ENCODE measurements around the gene RAB40B.
"Not testable (repeated sequence)": the region's sequence is repeated elsewhere in the genome, so short reads cannot be mapped to it uniquely, and the experiment has no call there.

RAB40B gene, protein sequence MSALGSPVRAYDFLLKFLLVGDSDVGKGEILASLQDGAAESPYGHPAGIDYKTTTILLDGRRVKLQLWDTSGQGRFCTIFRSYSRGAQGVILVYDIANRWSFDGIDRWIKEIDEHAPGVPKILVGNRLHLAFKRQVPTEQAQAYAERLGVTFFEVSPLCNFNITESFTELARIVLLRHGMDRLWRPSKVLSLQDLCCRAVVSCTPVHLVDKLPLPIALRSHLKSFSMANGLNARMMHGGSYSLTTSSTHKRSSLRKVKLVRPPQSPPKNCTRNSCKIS

DNA sequence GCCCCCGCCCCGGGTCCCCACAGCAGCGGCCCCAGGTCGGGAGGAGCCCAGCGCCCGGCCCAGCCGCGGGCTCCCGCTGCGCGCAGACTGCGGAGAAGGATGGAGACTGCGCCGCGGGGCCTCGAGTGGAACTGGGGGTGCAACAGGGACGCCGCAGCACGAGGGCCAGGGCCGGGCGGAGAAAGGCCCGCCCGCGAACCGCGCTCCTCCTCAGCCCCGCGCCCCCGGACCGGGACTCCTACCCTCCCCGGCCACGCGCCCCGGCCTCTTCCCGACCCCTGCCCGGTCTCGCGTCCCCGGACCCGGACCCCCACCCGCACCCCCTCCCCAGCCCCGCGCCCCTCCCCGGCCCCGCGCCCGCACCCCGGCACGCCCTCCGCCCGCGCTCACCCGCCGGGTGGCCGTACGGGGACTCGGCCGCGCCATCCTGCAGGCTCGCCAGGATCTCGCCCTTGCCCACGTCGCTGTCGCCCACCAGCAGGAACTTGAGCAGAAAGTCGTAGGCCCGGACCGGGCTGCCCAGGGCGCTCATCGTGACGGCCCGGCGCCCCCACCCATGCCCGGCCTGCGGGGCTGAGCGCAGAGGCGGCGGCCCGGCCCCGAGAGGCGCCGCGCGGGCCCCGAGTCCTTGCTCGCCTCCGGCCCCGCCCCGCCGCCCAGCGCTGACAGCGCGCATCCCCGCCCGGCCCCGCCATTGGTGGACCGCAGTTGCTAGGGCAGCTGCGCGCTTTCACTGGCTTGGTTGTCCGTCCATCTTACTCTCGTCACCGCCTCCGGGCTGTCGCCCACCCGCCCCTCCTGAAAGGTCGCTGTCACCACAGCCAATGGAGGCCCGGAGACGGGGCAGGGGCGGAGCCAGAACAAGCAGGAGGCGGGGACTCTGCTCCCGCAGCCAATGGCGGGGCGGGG is at the start of gene RAB40B:
TSS of gene RAB40B (minus strand) at position 634 of the 909 bp plus-strand sequence. CDS start at position 532, 102 bp downstream.
- DNase-seq, result peak; percentile 71

DNA sequence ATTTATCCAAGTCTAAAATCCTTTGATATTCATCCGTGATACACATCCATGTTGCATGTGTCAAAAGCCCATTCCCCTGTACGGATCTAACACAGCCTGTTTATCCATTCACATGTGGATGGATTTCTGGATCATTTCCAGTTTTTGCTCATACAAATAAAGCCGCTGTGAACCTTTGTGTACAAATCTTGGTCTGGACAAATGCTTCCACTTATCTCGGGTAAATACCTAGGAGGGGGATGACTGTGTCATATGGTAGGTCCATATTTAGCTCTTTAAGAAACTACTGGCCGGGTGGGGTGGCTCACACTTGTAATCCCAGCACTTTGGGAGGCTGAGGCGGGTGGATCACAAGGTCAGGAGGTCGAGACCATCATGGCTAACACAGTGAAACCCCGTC is 47.0 kb upstream of the RAB40B start:
- no peak for DNase-seq

DNA sequence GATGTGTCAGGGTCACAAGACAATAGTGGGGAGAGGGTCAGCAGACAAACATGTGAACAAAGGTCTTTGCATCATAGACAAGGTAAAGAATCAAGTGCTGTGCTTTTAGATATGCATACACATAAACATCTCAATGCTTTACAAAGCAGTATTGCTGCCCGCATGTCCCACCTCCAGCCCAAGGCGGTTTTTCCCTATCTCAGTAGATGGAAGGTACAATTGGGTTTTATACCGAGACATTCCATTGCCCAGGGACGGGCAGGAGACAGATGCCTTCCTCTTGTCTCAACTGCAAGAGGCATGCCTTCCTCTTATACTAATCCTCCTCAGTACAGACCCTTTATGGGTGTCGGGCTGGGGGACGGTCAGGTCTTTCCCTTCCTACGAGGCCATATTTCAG is 46.2 kb upstream of the RAB40B start:
- not testable (repeated sequence) for DNase-seq

DNA sequence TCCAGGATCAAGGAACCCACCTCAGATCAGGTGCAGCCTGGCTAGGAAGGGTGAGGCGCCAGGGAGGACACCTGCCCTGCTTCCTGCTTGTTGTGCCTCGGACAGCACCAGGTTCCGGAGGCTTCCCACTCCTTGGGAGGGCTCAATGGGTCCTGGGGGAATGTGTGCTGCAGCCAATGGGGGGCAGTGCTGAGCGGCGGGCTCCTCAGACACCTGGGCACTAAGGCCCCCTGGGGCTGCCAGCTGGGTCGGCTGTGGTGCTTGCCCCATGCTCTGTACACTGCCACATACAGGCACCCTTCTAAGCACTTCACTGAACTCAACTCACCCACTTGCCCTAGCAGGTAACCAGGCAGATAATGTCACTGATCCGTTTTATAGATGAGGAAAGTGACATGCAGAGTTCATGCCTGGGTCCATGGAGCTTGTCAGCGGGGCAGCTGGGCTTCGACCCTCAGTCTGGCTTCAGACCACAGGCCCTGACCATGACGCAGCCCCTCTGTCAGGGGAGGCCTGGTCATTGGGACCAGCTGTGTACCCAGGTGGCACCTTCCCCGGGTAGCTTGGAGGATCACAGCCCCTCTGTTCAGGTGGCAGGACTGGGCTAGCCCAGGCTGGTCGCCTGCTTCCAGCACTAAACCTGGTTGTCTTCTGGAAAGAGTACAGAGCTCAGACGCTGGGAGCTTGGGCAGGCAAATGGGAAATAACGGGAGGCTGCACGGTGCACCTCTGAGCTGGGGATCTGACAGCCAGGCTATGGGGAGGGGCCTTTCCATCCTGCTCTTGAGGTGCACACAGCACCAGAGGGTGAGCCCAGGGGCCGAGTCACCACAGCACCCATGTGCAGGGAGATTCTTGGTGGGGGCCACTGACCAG is 45.1 kb upstream of the RAB40B start:
- no peak for DNase-seq

DNA sequence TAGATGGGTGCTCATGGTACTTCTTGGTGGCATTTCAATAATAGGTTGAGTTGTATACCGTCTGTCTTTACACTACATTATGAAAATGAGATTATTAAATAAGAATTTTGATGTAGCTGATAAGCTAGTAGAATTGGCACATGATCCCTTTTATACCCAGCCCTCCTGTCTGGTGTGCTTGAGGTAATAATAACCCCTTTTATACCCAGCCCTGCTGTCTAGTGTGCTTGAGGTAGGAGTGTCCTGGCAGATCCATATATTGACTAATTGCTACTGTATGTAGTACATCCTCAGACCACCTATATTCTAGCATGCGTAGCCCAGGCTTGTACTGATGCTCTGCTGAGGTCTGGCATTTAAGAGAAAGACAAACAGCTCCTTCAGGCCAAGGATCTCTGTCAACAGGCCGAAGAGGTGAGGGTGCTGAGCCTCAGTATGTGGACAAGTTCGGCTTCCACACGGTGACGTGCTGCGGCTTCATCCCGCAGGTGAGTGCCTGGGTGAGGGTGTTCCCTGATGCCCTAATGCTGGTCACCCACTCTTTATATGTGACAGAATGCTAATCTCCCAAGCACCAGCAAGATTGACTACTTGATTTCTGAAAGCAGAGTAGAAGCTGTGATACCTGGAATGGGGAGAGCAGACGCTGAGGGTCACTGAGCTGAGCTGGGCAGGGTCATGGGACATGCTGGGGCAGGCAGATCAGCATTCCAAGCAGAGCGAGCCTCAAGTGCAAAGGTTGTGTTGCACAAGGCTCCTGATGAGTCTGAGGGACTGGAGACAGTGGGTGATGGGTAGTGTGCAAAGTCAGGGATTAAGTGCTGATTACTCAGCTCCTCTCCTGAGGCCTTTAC is 42.6 kb upstream of the RAB40B start:
- no peak for DNase-seq

DNA sequence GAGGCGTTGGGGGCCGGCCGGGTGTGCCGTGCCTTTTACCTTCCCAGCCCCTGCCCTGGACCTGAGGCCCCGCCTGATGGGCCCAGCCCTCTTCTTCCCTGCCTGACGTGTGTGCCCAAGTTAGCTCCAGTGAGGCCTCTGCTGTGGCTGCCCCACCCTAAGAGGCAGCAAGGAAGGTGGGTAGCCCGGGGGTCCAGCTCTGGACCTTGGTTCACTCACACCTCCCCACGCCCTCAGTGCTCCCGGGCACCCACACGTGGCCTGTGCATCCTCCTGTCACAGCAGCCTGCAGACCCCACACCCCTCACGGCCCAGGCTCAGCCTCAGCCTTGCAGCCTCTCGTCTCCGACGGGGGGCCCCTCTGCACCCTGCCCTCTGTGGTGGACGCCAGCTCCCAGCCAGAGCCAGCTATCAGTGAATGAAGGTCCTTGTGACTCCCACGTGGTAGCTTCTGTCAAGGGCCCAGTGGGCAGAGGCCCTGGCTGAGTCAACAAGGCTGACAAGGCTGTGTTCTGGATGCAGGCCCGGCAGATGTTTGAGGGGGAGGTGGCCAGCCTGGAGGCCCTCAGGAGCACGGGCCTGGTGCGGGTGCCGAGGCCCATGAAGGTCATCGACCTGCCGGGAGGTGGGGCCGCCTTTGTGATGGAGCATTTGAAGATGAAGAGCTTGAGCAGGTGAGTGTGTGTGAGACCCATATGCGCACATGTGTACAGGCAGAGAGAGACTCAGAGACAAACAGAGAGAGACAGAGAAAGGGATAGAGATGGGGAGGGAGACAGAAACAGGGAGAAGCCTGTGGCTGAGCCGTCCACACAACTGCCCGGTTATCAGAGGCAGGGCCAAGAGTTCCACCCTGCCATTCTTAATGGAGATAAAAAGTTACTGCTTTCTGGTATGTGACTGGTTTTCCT is 39.7 kb upstream of the RAB40B start:
- no peak for DNase-seq

DNA sequence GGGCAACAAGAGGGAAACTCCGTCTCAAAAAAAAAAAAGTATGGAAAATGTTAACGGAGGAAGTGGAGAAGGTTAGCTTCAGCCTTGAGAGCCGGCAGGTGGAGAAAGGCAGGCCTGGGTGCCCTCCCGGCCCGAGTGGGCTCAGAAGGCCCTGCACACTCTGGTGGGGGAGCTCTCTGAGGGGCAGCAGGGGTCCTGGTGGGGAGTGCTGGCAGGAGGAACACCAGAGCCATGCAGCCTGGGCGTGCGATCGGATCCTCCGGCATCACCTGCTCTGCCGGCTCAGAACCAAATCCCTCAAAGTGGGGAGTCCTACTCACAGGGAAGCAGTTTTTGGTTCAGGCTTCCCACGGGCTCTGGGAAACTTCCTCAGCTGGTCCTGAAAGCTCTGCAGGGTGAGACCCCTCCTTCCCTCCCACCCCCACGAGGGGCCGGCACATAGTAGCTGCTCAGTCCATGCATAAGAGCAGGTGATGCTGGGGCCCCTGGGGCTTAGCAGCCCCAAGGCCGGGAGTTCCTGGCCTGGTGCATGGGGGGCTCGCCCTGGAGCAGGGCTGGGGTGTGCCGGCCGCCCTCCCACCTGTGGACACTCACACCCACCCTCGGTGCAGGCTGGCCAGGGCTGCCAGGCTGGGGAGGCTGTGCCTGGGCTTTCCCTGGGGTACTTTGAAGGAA is 38.1 kb upstream of the RAB40B start:
- DNase-seq, result no peak

DNA sequence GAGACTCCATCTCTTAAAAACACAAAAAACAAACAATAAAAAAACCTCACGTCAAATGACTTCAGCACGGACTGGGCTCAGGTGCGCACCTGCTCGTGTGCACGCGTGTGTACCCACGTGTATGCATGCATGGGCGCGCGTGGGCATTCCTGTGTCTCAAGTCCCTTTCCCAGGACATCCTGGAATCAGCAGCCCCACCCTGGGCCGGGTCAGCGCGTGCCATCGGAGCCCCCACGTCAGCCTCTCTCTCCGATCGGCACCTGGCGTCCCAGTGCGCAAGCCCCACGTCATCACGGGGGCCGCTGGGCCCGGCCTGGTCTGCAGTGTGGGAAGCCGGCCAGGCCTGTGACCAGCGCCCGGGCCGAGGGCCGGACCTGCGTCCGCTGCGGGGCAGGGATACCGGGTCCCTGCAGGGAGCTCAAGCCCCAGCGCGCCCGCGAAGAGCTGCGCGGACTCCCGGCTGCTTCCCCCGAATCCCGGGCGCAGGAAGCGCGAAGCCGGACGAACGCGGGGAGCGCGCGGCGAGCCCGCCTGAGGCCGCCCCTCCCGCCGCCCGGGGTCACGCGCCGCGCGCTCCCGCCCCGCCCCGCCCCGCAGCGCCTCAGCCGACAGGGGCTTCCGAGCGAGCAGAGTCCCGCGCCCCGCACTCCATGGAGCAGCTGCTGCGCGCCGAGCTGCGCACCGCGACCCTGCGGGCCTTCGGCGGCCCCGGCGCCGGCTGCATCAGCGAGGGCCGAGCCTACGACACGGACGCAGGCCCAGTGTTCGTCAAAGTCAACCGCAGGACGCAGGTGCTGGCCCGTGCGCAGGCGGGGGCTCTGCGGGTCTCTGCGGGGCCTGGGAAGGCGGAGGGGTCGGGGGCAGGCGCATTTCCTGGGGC is 36.7 kb upstream of the RAB40B start, which contains the start of gene FN3K:
TSS of gene FN3K (plus strand) at position 629 of the 880 bp plus-strand sequence. CDS start at position 651, 22 bp downstream.
- DNase-seq, result peak; percentile 11

DNA sequence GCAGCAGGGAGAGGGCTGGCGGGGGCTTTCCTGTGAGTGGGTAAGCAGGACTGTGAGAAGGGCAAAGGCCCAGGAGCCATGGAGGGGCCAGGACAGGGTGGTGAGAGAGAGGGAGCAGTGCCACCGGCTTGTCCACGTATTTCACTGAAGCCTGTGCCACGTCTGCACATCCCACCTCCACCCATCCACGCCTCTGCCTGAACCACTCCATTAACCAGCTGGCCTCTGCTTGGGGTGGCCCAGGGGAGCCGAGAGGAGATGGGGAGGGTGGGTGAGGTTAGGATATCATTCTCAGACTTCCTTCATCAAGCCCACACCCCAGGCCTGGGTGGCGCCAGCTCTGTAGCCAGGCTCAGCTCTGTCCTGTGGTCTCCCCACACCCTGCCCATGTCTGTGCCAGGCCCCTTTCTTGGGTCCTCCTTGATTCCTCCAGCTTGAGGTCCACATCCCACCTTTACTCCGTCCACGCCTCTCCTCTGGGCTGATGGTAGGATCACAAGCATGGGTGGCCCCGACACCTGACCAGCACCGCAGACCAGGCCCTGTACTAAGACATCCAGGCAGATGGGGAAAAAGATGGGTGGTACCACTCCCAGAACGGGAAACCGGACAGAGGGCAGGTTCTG is 33.7 kb upstream of the RAB40B start:
- DNase-seq, result no peak

DNA sequence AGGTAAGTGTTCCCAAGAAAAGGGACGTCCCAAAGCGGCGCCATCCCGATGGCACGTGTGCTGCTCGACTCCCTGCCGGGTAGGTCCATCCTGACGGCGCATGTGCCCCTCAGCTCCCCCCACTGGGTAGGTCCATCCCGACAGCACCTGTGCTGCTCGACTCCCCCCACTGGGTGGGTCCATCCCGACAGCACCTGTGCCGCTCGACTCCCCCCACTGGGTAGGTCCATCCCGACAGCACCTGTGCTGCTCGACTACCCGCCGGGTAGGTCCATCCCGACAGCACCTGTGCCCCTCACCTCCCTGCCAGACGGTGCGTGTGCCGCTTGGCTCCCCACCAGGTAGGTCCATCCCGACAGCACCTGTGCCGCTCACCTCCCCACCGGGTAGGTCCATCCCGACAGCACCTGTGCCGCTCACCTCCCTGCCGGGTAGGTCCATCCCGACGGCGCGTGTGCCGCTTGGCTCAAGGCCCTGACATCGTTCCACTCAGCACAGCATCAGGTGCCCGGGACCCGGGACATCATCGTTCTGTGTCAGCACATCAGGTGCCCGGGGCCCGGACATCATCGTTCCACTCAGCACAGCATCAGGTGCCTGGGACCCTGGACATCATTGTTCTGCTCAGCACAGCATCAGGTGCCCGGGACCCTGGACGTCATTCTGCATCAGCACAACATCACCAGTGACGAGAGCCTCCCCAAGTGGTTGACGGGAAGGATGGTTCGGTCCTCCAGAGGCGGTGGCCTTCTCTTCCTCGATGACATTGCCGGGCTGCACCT is 31.2 kb upstream of the RAB40B start:
- no peak for DNase-seq

DNA sequence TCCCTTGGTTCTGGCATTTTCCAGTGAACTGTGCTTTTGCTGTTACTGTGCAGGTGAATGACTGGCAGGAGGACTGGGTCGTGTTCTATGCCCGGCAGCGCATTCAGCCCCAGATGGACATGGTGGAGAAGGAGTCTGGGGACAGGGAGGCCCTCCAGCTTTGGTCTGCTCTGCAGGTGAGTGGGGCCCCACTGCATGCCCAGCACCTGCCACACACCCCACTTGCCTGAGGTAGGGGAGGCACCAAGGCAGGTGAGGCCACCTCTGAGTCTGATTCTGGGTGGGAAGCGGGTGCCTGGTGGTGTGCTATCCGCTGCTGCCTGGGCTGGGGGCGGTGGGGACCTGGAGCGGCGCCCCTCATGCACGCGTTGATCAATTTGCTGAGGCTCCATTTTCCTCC is 27.9 kb upstream of the RAB40B start:
- DNase-seq, result no peak

DNA sequence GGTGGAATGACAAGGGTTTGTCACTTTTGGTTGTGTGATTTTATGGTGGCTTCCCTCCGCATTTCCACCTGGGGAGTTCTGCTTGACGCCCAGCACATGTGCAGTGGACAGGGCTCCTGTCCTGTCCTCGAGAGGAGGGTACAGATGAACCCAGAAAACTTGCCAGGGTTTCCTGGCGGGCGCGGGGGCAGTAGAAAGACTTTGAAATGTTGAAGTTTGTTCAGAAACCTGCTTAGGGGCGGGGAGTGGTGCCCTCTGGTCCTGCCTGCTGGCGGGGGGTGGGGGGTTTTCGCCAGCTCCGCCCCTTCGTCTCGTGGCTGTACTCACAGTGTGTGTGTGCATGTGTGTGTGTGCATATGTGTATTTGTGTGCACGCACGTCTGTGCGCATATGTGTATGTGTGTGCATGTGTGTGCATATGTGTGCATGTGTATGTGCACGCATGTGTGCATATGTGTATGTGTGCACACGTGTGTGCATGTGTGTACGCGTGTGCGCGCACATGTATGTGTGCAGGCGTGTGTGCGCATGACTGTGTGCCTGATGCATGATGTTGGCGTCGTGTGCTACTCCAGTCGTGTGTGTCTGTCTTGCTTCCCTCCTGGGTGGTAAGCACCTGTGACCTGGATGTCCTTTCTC is 24.8 kb upstream of the RAB40B start:
- no peak for DNase-seq

DNA sequence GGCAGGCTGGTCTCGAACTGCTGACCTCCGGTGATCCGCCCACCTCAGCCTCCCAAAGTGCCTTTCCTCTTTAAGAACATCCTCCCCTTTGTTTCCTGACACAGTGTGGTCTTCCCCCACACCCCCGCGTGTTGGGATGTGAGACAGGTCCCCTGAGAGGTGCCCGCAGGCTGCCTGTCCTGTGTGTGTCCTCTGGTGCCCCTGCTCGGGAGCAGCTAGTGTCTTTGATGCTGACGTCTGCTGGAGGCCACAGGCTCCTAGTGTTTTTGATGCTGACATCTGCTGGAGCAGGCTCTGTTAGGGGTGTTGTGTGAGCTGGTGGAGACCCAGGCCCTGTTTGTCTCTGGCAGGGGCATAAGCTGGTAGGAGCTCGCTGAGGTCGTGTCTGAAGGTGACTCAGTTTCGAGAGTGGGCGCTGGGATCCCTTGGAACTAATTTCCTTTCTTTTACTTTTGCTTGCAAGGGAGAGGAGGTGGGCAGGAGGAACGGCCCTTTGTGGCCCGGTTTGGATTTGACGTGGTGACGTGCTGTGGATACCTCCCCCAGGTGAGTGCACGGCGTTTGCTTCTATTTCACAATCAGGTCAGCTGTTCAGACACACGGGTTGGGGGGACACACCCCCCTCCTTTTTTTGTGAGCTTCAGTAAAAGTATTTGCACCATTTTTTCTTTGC is 24.0 kb upstream of the RAB40B start:
- DNase-seq, result no peak

DNA sequence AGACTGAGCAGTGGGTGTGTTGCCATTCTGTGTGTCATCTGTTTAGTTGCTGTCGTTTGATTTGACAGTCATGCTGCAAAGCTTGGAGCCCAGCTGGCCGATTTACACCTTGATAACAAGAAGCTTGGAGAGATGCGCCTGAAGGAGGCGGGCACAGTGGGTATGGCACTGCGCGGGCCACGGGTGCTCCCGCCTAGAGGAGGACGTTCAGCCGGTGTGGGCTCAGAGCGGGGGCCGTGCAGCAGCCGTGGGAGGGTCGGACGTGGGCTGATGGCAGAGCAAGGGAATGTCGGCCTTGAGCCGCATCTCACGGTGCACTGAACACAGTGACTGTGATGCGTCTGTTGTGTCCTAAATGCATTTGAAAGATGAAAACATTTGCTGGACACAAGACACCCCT is 21.7 kb upstream of the RAB40B start:
- no peak for DNase-seq

DNA sequence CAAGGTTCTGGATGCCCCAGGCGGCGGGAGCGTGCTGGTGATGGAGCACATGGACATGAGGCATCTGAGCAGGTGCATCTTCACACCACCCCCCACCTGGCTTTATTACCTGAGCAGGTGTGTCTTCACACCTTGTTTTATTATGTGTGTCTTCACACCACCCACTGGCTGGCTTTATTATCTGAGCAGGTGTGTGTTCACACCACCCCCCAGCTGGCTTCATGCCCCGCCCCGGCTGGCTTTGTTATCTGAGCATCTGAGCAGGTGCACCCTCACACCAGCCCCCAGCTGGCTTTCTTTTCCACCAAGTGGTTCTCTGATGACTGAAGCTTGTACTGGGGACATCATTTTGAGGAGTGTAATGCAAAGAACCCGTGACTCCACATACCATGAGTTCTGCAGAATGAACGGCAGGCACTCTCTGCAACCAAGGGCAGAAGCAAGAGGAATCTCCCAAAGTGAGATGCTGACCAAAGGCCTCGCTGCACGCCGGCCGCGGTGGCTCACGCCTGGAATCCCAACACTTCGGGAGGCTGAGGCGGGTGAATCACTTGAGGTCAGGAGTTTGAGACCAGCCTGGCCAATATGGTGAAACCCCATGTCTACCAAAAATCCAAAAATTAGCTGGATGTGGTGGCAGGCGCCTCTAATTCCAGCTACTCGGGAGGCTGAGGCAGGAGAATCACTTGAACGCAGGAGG is 20.6 kb upstream of the RAB40B start:
- DNase-seq, result no peak

Measured in DMS79 (cell line).